ENCODE results near the gene STAT1. TPM values are rescaled to one million over a fixed set of nuclear protein-coding genes. Genes with fewer than 3 reads are reported as not detected.

Gene STAT1
- total and polyA plus RNA-seq, 9 of the 15 experiments (the other 6 are each of a cell fraction or from before 2014, with no cell fraction given): 8.7 to 34.4 (median 26.8) TPM

GRCh38 chr2:191013932-191014652 is at the start of gene STAT1 (continued):
- TF ChIP-seq, protein P1, sequence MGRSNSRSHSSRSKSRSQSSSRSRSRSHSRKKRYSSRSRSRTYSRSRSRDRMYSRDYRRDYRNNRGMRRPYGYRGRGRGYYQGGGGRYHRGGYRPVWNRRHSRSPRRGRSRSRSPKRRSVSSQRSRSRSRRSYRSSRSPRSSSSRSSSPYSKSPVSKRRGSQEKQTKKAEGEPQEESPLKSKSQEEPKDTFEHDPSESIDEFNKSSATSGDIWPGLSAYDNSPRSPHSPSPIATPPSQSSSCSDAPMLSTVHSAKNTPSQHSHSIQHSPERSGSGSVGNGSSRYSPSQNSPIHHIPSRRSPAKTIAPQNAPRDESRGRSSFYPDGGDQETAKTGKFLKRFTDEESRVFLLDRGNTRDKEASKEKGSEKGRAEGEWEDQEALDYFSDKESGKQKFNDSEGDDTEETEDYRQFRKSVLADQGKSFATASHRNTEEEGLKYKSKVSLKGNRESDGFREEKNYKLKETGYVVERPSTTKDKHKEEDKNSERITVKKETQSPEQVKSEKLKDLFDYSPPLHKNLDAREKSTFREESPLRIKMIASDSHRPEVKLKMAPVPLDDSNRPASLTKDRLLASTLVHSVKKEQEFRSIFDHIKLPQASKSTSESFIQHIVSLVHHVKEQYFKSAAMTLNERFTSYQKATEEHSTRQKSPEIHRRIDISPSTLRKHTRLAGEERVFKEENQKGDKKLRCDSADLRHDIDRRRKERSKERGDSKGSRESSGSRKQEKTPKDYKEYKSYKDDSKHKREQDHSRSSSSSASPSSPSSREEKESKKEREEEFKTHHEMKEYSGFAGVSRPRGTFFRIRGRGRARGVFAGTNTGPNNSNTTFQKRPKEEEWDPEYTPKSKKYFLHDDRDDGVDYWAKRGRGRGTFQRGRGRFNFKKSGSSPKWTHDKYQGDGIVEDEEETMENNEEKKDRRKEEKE (IDR thresholded peaks at IDR 0.05; ENCODE audit: borderline replicate concordance in 1 of 2, control insufficient read depth in 1 of 2, low read depth in 2 of 2, low read length in 1 of 2): no peak
- TF ChIP-seq SP1 (CRISPR knock-in tag; IDR thresholded peaks at IDR 0.05) (peak; percentile 95), POLR2B (IDR thresholded peaks at IDR 0.05; ENCODE audit: low read depth, partially characterized antibody) (peak; percentile 64), POU5F1 (IDR thresholded peaks at IDR 0.05; ENCODE audit: borderline replicate concordance, low read depth, low read length, partially characterized antibody) (no peak), ZNF197 (CRISPR knock-in tag; IDR thresholded peaks at IDR 0.05; ENCODE audit: low read depth) (no peak), SMAD1 (IDR thresholded peaks at IDR 0.05; ENCODE audit: low read depth, low read length, partially characterized antibody) (peak; percentile 57), JUN (IDR thresholded peaks at IDR 0.05; ENCODE audit: borderline replicate concordance, low read depth, low read length) (no peak), JUN (CRISPR knock-in tag; IDR thresholded peaks at IDR 0.05; ENCODE audit: borderline replicate concordance) (no peak), RBBP5 (IDR thresholded peaks at IDR 0.05; ENCODE audit: borderline replicate concordance, insufficient read depth, low read length, poor library complexity, severe bottlenecking) (peak; percentile 99), ATF4 (CRISPR knock-in tag; IDR thresholded peaks at IDR 0.05) (no peak), PML (IDR thresholded peaks at IDR 0.05; ENCODE audit: low read length) (peak; percentile 74; the same call in 1 of the 2 replicates), ZNF282 (CRISPR knock-in tag; IDR thresholded peaks at IDR 0.05) (no peak), NCOA1 (IDR thresholded peaks at IDR 0.05; ENCODE audit: low read depth) (no peak), CXXC5 (CRISPR knock-in tag; IDR thresholded peaks at IDR 0.05) (peak; percentile 90), ZBTB12 (CRISPR knock-in tag; IDR thresholded peaks at IDR 0.05) (peak; percentile 27; the same call in 1 of the 2 replicates), ZNF444 (CRISPR knock-in tag; IDR thresholded peaks at IDR 0.05) (no peak), SIX5 (IDR thresholded peaks at IDR 0.05; ENCODE audit: borderline replicate concordance in 1 of 2, insufficient read depth in 1 of 2, low read depth in 1 of 2, low read length in 2 of 2) (no peak)
- TF ChIP-seq, protein P2, sequence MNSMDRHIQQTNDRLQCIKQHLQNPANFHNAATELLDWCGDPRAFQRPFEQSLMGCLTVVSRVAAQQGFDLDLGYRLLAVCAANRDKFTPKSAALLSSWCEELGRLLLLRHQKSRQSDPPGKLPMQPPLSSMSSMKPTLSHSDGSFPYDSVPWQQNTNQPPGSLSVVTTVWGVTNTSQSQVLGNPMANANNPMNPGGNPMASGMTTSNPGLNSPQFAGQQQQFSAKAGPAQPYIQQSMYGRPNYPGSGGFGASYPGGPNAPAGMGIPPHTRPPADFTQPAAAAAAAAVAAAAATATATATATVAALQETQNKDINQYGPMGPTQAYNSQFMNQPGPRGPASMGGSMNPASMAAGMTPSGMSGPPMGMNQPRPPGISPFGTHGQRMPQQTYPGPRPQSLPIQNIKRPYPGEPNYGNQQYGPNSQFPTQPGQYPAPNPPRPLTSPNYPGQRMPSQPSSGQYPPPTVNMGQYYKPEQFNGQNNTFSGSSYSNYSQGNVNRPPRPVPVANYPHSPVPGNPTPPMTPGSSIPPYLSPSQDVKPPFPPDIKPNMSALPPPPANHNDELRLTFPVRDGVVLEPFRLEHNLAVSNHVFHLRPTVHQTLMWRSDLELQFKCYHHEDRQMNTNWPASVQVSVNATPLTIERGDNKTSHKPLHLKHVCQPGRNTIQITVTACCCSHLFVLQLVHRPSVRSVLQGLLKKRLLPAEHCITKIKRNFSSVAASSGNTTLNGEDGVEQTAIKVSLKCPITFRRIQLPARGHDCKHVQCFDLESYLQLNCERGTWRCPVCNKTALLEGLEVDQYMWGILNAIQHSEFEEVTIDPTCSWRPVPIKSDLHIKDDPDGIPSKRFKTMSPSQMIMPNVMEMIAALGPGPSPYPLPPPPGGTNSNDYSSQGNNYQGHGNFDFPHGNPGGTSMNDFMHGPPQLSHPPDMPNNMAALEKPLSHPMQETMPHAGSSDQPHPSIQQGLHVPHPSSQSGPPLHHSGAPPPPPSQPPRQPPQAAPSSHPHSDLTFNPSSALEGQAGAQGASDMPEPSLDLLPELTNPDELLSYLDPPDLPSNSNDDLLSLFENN (IDR thresholded peaks at IDR 0.05; ENCODE audit: low read depth in 2 of 2, low read length in 2 of 2): no peak; a peak in 1 of 4 replicates

All from K562 (cell line).